Measurements from ENCODE around the gene GGN.

DNA sequence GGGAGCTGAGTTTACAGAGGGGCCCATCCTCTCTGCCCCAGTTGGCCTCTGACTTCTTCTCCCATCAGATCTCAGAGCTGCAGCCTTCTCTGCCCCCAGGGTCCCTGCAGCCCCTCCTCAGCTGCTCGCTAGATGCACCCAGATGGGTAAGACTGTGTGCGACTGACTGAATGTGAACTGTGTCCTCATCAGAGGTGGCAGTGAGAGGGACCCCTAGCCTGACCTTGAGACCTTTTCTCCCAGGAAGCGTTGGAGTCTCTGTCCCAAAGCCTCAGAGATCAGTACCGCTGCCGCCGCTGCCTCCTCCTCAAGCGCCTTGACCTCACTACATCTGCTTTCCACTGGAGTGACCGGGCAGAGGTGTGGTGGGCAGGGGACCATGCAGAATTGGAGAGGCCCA, 17.4 kb upstream of the GGN start:
- TF ChIP-seq POLR2A (IDR thresholded peaks at IDR 0.05) (no peak), EP300 (IDR thresholded peaks at IDR 0.05) (no peak)

Data from sigmoid colon (tissue), 4 donors.